Testis (tissue), 2 donors: ENCODE measurements around the gene NME7.
"Not testable (repeated sequence)": the region's sequence is repeated elsewhere in the genome, so short reads cannot be mapped to it uniquely, and the experiment has no call there.

Experiments
- CTCF ChIP-seq, 3 experiments: fragments of 450-650 bp in 2 of 3; fragments of 200-600 bp in 1 of 3; sonication (generic) in 1 of 3; IDR thresholded peaks; one replicate each; pipeline ENCODE4 v1.5.1; 2016 to 2019; ENCODE audit warnings: antibody characterized with exemption in 3 of 3, mild to moderate bottlenecking in 2 of 3, moderate library complexity in 1 of 3
- POLR2A ChIP-seq: fragments of 450-650 bp; IDR thresholded peaks from one replicate; pipeline ENCODE4 v1.6.1; 2017; ENCODE audit warnings: antibody characterized with exemption, mild to moderate bottlenecking, moderate library complexity

GRCh38 chr1:169336947-169337715, 30.5 kb downstream of the NME7 start:
- TF ChIP-seq CTCF (IDR thresholded peaks at IDR 0.05); POLR2A: not testable (repeated sequence)
